AG04449 (cell line): ENCODE data around the gene MNX1.

Experiments
- CTCF ChIA-PET: fragments of 350-600 bp; formaldehyde crosslinking; extraction: SDS; loops from one replicate; lab custom pipeline; 2021; ENCODE audit warnings: antibody characterized with exemption; lab: Yijun Ruan, JAX
- POLR2A ChIA-PET: fragments of 400-600, 350-600 bp; formaldehyde crosslinking; extraction: SDS; loops from one replicate; lab custom pipeline; 2020; ENCODE audit warnings: antibody characterized with exemption, inconsistent platforms; lab: Yijun Ruan, JAX
- DNase-seq: peaks from one replicate; pipeline ENCODE4 v3.0.0-alpha.2; 2010; ENCODE audit warnings: low read depth, low spot score
- H3K4me3 ChIP-seq: 2 replicates; pipeline ENCODE4 v1.5.1; 2011; ENCODE audit warnings: low read depth, mild to moderate bottlenecking, control low read depth, low read length
- CTCF ChIP-seq: IDR thresholded peaks from one replicate; pipeline ENCODE4 v1.5.1; 2011; ENCODE audit warnings: mild to moderate bottlenecking, moderate library complexity, low read length, control low read depth, inconsistent platforms; ENCODE audit not compliant: insufficient read depth; ENCODE audit errors: missing control alignments

Gene MNX1

DNA sequence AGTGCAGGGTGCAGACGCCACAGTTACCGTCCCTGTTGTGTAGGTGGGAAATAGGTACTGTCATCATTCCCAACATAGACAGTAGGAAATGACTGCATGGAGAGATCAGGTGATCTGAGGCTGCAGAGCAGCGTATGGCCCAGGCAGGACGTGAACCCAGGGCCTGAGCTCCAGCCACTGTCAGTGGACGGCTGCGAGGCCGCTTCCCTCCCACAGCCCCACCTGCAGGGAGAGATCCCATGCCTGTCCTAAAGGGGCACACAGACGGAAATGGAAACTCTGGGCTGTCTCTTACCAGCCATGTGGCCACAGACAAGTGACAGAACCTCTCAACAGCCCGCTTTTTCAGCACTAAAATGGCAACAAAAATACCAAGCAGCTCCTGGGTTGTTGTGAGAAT is 44.5 kb upstream of the MNX1 start:
- DNase-seq: no peak
- TF ChIP-seq CTCF: no peak
- POLR2A ChIA-PET: no interaction called here
- H3K4me3 ChIP-seq: no peak overlapping the region
- CTCF ChIA-PET: no interaction called here

GRCh38 chr7:157053118-157053517 is 42.7 kb upstream of the MNX1 start:
- CTCF ChIA-PET: no interaction called here
- H3K4me3 ChIP-seq: no peak overlapping the region
- no peak for DNase-seq
- no peak for TF ChIP-seq CTCF
- POLR2A ChIA-PET: no interaction called here

GRCh38 chr7:157047148-157047547 is 36.7 kb upstream of the MNX1 start:
- H3K4me3 ChIP-seq: no peak overlapping the region
- CTCF ChIA-PET: interaction anchor here (1.6 kb wide), 1 partner anchor 98 kb away, joined by 3 read pairs; the partner anchor contains the start of gene NOM1
- POLR2A ChIA-PET: no interaction called here
- no peak for DNase-seq
- no peak for TF ChIP-seq CTCF

GRCh38 chr7:157046681-157047080 is 36.2 kb upstream of the MNX1 start:
- H3K4me3 ChIP-seq: no peak overlapping the region
- CTCF ChIA-PET: interaction anchor here (1.6 kb wide), 1 partner anchor 97 kb away, joined by 3 read pairs; the partner anchor contains the start of gene NOM1
- no peak for TF ChIP-seq CTCF
- DNase-seq: peak; percentile 47
- POLR2A ChIA-PET: no interaction called here

DNA sequence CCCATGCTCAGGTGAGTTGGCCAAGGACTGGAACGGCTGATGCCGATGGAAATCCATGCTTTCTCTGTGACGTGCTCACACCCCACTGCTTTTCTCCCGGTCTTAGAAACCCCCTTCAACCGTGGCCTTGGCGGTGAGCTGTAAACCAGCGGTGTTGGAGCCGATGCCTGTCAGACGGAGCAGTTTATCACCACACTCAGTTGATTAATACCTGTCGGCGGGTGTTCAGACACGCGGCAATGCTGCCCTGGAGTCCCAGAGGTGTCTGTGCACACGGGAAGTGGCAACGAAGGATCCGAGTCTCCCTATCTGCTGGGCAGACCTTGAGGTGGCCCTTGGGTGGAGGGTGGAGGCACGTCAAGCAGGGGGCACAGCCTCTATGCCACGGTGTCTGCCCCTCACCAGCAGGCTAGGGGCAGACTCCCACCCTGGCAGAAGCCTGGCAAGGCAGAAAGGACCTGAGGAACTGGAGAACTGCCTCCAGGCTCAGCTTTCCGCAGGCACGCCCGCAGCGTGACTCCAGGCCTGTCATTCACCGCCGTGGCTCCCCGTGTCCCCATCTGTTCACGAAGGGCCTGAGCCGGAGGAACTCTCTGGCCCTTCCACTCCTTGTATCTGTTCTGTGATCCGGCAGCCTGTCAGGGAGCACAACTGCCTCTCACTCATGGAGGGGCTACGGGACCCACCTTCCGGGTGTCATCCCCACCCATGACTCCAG is 34.6 kb upstream of the MNX1 start:
- ChIA-PET POLR2A (no interaction called here), CTCF (interaction anchor here (1.2 kb wide), 1 partner anchor 74 kb away, joined by 4 read pairs; no protein-coding TSS in a partner anchor)
- no peak for DNase-seq
- TF ChIP-seq CTCF: no peak
- no peak overlapping the region for H3K4me3 ChIP-seq

DNA sequence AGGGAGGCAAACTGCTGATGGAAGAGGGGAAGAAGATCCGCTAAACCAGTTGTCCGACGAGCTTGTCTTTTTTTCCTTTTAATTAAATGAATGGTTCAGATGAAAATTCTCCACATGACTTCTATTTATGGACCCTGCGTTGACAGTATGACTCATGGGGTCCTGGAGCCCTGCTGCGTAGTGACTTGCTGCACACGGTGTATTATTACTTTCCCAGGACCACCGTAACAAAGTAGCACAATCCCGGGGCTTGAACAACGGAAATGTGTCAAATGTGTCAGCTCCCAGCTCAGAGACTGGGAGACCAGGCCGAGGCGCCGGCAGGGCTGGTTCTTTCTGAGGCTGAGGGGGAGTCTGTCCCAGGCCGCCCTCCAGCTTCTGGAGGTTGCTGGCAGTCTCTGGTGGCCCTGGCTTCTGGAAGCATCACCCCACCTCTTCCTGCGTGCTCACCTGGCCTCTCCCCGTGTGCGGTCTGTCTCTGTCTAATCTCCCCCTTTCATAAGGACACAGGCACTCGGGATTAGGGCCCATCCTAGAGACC is 33.8 kb upstream of the MNX1 start:
- no peak for DNase-seq
- CTCF ChIA-PET: interaction anchor here (1.2 kb wide), 1 partner anchor 73 kb away, joined by 4 read pairs; no protein-coding TSS in a partner anchor
- H3K4me3 ChIP-seq: no peak overlapping the region
- TF ChIP-seq CTCF: no peak
- POLR2A ChIA-PET: no interaction called here
